Caco-2 (cell line): Measurements from ENCODE around the gene ENOX1. TPM values are rescaled to one million over a fixed set of nuclear protein-coding genes. Genes with fewer than 3 reads are reported as not detected.

ENCODE experiments used
- BruUV-seq: library from RNA; stranded (reverse); fragments of 400-500 nt; replicated peaks from 2 replicates; lab custom pipeline; 2021; lab: Mats Ljungman, UMichigan
- CTCF ChIA-PET: fragments of 300-600 bp; sonication (Branson Sonifier 250); formaldehyde crosslinking; loops from one replicate; lab custom pipeline; 2022; ENCODE audit warnings: antibody characterized with exemption; lab: Charles Lee
- POLR2A ChIA-PET: fragments of 300-600 bp; sonication (Branson Sonifier 250); formaldehyde crosslinking; loops from one replicate; lab custom pipeline; 2022; ENCODE audit warnings: antibody characterized with exemption; lab: Charles Lee
- DNase-seq, 2 experiments: peaks; one replicate each; pipeline versions ENCODE4 v3.0.0 to v3.0.0-alpha.2; 2020 to 2022
- H3K27me3 ChIP-seq: replicated peaks from 2 replicates; pipeline ENCODE4 v1.6.0; 2011; ENCODE audit warnings: low read length; ENCODE audit not compliant: control insufficient read depth, insufficient read depth
- H3K36me3 ChIP-seq: 2 replicates; pipeline ENCODE4 v1.5.1; 2011; ENCODE audit warnings: low read length; ENCODE audit not compliant: control insufficient read depth, insufficient read depth
- H3K4me1 ChIP-seq: fragments of 250-450 bp; sonication (Bioruptor Pico); 2 replicates; pipeline ENCODE4 v1.5.1; 2020; ENCODE audit warnings: mild to moderate bottlenecking
- H3K4me3 ChIP-seq: 2 replicates; pipeline ENCODE4 v1.5.1; 2011; ENCODE audit warnings: low read depth, mild to moderate bottlenecking, control low read depth, low read length
- H3K9me3 ChIP-seq: fragments of 250-450 bp; sonication (Bioruptor Pico); 2 replicates; pipeline ENCODE4 v1.5.1; 2020; ENCODE audit warnings: mild to moderate bottlenecking, moderate library complexity
- H3K27ac Mint-ChIP-seq: one replicate; pipeline ENCODE4 v1.8.0; 2022; ENCODE audit warnings: mixed read lengths; ENCODE audit not compliant: unreplicated experiment
- H3K27me3 Mint-ChIP-seq: one replicate; pipeline ENCODE4 v1.8.0; 2022; ENCODE audit warnings: mixed read lengths; ENCODE audit not compliant: insufficient read depth, unreplicated experiment
- H3K36me3 Mint-ChIP-seq: one replicate; pipeline ENCODE4 v1.8.0; 2022; ENCODE audit warnings: mild to moderate bottlenecking, mixed read lengths; ENCODE audit not compliant: insufficient read depth, unreplicated experiment
- H3K4me1 Mint-ChIP-seq: one replicate; pipeline ENCODE4 v1.8.0; 2022; ENCODE audit warnings: low read depth, mixed read lengths; ENCODE audit not compliant: unreplicated experiment
- H3K4me3 Mint-ChIP-seq: one replicate; pipeline ENCODE4 v1.8.0; 2022; ENCODE audit warnings: mild to moderate bottlenecking, moderate library complexity, mixed read lengths; ENCODE audit not compliant: unreplicated experiment
- H3K9me3 Mint-ChIP-seq: one replicate; pipeline ENCODE4 v1.8.0; 2022; ENCODE audit warnings: mixed read lengths; ENCODE audit not compliant: unreplicated experiment
- intact Hi-C: fragments of 100-400 bp; cut with micrococcal nuclease; formaldehyde crosslinking; loops from one replicate; pipeline ENCODE4 v1.10.0; 2022; ENCODE audit not compliant: unreplicated experiment
- total RNA-seq: library from RNA; stranded (reverse); gene quantifications from 2 replicates; pipeline ENCODE4 v1.2.3, GENCODE V29; 2022
- TF ChIP-seq, protein P1 (sequence below), 2 experiments: fragments of 200-600 bp in 1 of 2; IDR thresholded peaks; 1 replicate in 1 of 2; 2 replicates in 1 of 2; pipeline versions ENCODE4 v1.5.1 to v1.8.0; 2011 to 2022; ENCODE audit warnings: antibody characterized with exemption in 1 of 2, control low read depth in 1 of 2, inconsistent platforms in 1 of 2, low read depth in 1 of 2, low read length in 1 of 2, mild to moderate bottlenecking in 1 of 2, moderate library complexity in 1 of 2; ENCODE audit not compliant: insufficient read depth in 1 of 2, severe bottlenecking in 1 of 2, unreplicated experiment in 1 of 2

Gene ENOX1
- total RNA-seq, 1 experiment from 2014 or later = 9.1 TPM

DNA sequence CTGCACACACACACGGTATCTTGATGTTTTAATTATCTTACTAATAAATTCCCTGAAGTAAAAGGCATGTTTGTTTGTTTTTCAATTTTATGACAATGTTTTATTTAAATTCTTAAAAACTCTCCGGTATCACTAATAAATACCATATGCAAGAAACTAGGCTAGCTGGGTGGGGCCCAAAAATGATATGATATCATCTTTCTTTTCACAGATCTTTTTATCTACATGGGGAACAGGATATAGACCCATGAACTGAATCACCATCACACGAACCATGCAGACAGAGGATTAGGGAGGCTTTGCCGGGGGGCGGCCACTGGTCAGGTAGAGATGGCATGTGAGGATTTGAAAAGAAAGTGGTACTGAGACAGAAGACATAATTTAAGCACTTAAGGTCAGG, 266.4 kb downstream of the ENOX1 start:
- ChIA-PET POLR2A (no interaction called here), CTCF (no interaction called here)
- Mint-ChIP-seq H3K27ac (no peak overlapping the region), H3K4me3 (no peak overlapping the region), H3K4me1 (peaks cover 17% of the 10 kb centered on the region), H3K9me3 (peaks cover 13% of the 10 kb centered on the region), H3K36me3 (peaks cover 7% of the 10 kb centered on the region), H3K27me3 (no peaks in the 10 kb centered on the region)
- intact Hi-C loops = no loop called here
- H3K36me3 ChIP-seq = no peaks in the 10 kb centered on the region
- no peak overlapping the region for H3K4me3 ChIP-seq
- no peak for DNase-seq
- H3K4me1 ChIP-seq = peaks cover 26% of the 10 kb centered on the region
- no peaks in the 10 kb centered on the region for H3K9me3 ChIP-seq
- TF ChIP-seq, protein P1, sequence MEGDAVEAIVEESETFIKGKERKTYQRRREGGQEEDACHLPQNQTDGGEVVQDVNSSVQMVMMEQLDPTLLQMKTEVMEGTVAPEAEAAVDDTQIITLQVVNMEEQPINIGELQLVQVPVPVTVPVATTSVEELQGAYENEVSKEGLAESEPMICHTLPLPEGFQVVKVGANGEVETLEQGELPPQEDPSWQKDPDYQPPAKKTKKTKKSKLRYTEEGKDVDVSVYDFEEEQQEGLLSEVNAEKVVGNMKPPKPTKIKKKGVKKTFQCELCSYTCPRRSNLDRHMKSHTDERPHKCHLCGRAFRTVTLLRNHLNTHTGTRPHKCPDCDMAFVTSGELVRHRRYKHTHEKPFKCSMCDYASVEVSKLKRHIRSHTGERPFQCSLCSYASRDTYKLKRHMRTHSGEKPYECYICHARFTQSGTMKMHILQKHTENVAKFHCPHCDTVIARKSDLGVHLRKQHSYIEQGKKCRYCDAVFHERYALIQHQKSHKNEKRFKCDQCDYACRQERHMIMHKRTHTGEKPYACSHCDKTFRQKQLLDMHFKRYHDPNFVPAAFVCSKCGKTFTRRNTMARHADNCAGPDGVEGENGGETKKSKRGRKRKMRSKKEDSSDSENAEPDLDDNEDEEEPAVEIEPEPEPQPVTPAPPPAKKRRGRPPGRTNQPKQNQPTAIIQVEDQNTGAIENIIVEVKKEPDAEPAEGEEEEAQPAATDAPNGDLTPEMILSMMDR (IDR thresholded peaks at IDR 0.05; ENCODE audit: insufficient read depth in 1 of 2, low read depth in 1 of 2, low read length in 1 of 2, severe bottlenecking in 1 of 2, unreplicated experiment in 1 of 2) = no peak
- no TSS peak for BruUV-seq
- H3K27me3 ChIP-seq = no peaks in the 10 kb centered on the region

DNA sequence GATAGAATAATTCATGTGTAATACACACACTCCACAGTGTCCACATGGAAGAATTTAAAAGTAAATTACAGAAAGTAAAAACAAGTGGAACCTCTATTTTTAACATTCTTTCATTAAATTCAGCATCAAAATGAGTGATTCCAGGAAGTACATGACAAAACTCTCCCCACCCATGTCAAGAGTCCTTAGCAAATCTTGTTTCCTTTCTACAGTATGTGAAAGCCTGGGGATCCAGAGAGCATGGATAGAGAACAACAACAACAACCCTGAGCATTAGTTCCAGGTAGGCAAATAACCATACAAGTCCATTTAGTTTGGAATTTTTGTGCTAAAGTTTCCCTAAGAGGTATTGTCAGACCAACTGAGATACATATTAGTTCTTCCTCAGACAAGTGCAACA, 267.9 kb downstream of the ENOX1 start:
- Histone ChIP-seq H3K9me3 (no peaks in the 10 kb centered on the region), H3K4me3 (no peak overlapping the region), H3K27me3 (no peaks in the 10 kb centered on the region), H3K36me3 (no peaks in the 10 kb centered on the region), H3K4me1 (peaks cover 30% of the 10 kb centered on the region)
- TF ChIP-seq, protein P1 (IDR thresholded peaks at IDR 0.05; ENCODE audit: insufficient read depth in 1 of 2, low read depth in 1 of 2, low read length in 1 of 2, severe bottlenecking in 1 of 2, unreplicated experiment in 1 of 2) = no peak
- Mint-ChIP-seq H3K27ac (no peak overlapping the region), H3K4me1 (peaks cover 23% of the 10 kb centered on the region), H3K27me3 (no peaks in the 10 kb centered on the region), H3K36me3 (peaks cover 7% of the 10 kb centered on the region), H3K4me3 (no peak overlapping the region), H3K9me3 (no peaks in the 10 kb centered on the region)
- no TSS peak for BruUV-seq
- ChIA-PET POLR2A (no interaction called here), CTCF (no interaction called here)
- DNase-seq = no peak
- intact Hi-C loops = loop anchor here (5.0 kb wide), 3 partner anchors 132 to 322 kb away; no protein-coding TSS in a partner anchor

DNA sequence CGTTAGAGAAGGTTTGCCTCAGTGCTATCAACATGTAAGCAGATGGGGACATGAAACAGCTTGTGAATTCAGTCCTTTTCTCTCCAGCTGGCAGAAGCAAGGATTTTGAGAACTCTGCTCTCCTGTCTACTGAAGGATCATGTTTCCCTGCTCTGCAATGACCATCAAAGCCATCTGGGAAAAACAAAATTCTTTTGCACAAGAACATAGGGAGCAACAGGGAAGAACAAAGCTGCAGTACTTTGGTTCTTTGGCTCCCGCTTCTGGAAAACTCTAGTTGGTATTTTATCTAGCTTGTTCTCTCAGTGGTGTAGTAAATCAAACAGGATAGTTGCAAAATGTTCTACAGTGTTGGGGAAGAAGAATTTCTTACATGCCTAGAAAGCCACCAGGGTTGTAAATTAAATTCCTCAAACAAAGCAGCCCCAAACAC, 270.4 kb downstream of the ENOX1 start:
- Histone ChIP-seq H3K4me3 (no peak overlapping the region), H3K27me3 (no peaks in the 10 kb centered on the region), H3K36me3 (no peaks in the 10 kb centered on the region), H3K9me3 (no peaks in the 10 kb centered on the region), H3K4me1 (peaks cover 30% of the 10 kb centered on the region)
- TF ChIP-seq, protein P1 (IDR thresholded peaks at IDR 0.05; ENCODE audit: insufficient read depth in 1 of 2, low read depth in 1 of 2, low read length in 1 of 2, severe bottlenecking in 1 of 2, unreplicated experiment in 1 of 2) = no peak
- DNase-seq = peak; percentile 41 to 67
- Mint-ChIP-seq H3K4me3 (peak overlapping the region; percentile 24), H3K27me3 (no peaks in the 10 kb centered on the region), H3K9me3 (no peaks in the 10 kb centered on the region), H3K36me3 (peaks cover 7% of the 10 kb centered on the region), H3K4me1 (peaks cover 30% of the 10 kb centered on the region), H3K27ac (peak overlapping the region; percentile 86)
- no TSS peak for BruUV-seq
- intact Hi-C loops = loop anchor here (1.0 to 5.0 kb wide), 5 partner anchors 31 to 319 kb away; no protein-coding TSS in a partner anchor
- ChIA-PET POLR2A (interaction anchor here (0.6 to 1.2 kb wide), 4 partner anchors 30 to 461 kb away, joined by 3 to 6 read pairs (median 4); no protein-coding TSS in a partner anchor), CTCF (interaction anchor here (0.6 to 0.9 kb wide), 2 partner anchors 270 to 358 kb away, joined by 3 to 4 read pairs; no protein-coding TSS in a partner anchor)
